ENCODE measurements around the gene SIRPD. TPM values are rescaled to one million over a fixed set of nuclear protein-coding genes. Genes with fewer than 3 reads are reported as not detected.

The SIRPD gene
- total RNA-seq, 2 experiments from 2014 or later: 0.28 TPM; not detected in 1

- H3K36me3 Mint-ChIP-seq: no peaks in the 10 kb centered on the region
Observed at GRCh38 chr20:1491860-1492642, 65.5 kb downstream of the SIRPD start.

GRCh38 chr20:1491281-1491840 is 66.1 kb downstream of the SIRPD start, which contains the start of gene SIRPB2:
TSS of gene SIRPB2 (minus strand) at chr20:1491420. CDS start at chr20:1491359, 61 bp downstream.
- Mint-ChIP-seq H3K27ac (no peak within 1 kb of the TSS), H3K36me3 (no peaks in the 10 kb centered on the region), H3K9me3 (peaks cover 2% of the 10 kb centered on the region), H3K27me3 (peaks cover 38% of the 10 kb centered on the region), H3K4me1 (peaks cover 5% of the 10 kb centered on the region), H3K4me3 (no peak within 1 kb of the TSS)
- DNase-seq: no peak

More at GRCh38 chr20:1491860-1492642, 65.5 kb downstream of the SIRPD start:
- no peak for DNase-seq
- H3K27ac Mint-ChIP-seq: no peak overlapping the region
- peaks cover 5% of the 10 kb centered on the region for H3K4me1 Mint-ChIP-seq
- H3K27me3 Mint-ChIP-seq: peaks cover 37% of the 10 kb centered on the region
- H3K9me3 Mint-ChIP-seq: peaks cover 2% of the 10 kb centered on the region
- H3K4me3 Mint-ChIP-seq: no peak overlapping the region

GRCh38 chr20:1490643-1491195 is 66.8 kb downstream of the SIRPD start:
- no peak overlapping the region for H3K27ac Mint-ChIP-seq
- DNase-seq: no peak
- peaks cover 31% of the 10 kb centered on the region for H3K27me3 Mint-ChIP-seq
- H3K4me1 Mint-ChIP-seq: peaks cover 5% of the 10 kb centered on the region
- H3K9me3 Mint-ChIP-seq: peaks cover 2% of the 10 kb centered on the region
- no peaks in the 10 kb centered on the region for H3K36me3 Mint-ChIP-seq
- no peak overlapping the region for H3K4me3 Mint-ChIP-seq

- Mint-ChIP-seq H3K4me1 (peaks cover 5% of the 10 kb centered on the region), H3K27ac (no peak overlapping the region), H3K27me3 (peaks cover 30% of the 10 kb centered on the region), H3K9me3 (peaks cover 2% of the 10 kb centered on the region), H3K4me3 (no peak overlapping the region), H3K36me3 (no peaks in the 10 kb centered on the region)
- DNase-seq: no peak
Observed at GRCh38 chr20:1489764-1490436, 67.6 kb downstream of the SIRPD start.

- no peaks in the 10 kb centered on the region for H3K36me3 Mint-ChIP-seq
- peaks cover 2% of the 10 kb centered on the region for H3K9me3 Mint-ChIP-seq
- no peak overlapping the region for H3K27ac Mint-ChIP-seq
- no peak overlapping the region for H3K4me3 Mint-ChIP-seq
- H3K4me1 Mint-ChIP-seq: peaks cover 5% of the 10 kb centered on the region
- no peak for DNase-seq
- H3K27me3 Mint-ChIP-seq: peaks cover 33% of the 10 kb centered on the region
Observed at GRCh38 chr20:1489325-1489724, 68.2 kb downstream of the SIRPD start.

DNA sequence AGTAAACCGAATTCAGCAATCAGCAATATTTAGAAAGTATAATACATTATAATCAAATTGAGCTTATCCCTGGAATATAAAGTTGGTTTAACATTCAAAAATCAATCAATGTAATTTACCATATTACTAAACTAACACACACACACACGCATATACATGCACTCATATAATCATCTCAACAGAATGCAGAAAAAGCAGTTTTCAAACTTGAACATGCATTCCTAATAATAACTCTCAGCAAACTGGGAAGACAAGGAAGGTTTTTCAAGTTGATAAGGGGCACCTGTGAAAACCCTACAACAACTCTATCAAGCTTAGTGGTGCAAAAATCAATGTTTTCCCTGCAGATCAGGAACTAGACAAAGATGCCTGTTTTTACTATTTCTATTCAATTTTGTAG is 70.9 kb downstream of the SIRPD start:
- DNase-seq: no peak
- no peak overlapping the region for H3K4me3 Mint-ChIP-seq
- H3K4me1 Mint-ChIP-seq: peaks cover 3% of the 10 kb centered on the region
- H3K27me3 Mint-ChIP-seq: peaks cover 58% of the 10 kb centered on the region
- no peaks in the 10 kb centered on the region for H3K9me3 Mint-ChIP-seq
- no peaks in the 10 kb centered on the region for H3K36me3 Mint-ChIP-seq
- no peak overlapping the region for H3K27ac Mint-ChIP-seq

- no peaks in the 10 kb centered on the region for H3K36me3 Mint-ChIP-seq
- no peak overlapping the region for H3K4me3 Mint-ChIP-seq
- no peak overlapping the region for H3K27ac Mint-ChIP-seq
- no peaks in the 10 kb centered on the region for H3K9me3 Mint-ChIP-seq
- H3K27me3 Mint-ChIP-seq: peaks cover 67% of the 10 kb centered on the region
- no peak for DNase-seq
- H3K4me1 Mint-ChIP-seq: peaks cover 2% of the 10 kb centered on the region
Observed at GRCh38 chr20:1484438-1485116, 72.9 kb downstream of the SIRPD start.

Other genes starting within 250 kb of the SIRPD start
- gene SDCBP2, start 228.6 kb downstream of the SIRPD start, total RNA-seq: 1 to 10 TPM; 3.3 to 3.9 TPM
- gene FKBP1A, start 164.7 kb downstream of the SIRPD start, total RNA-seq: 100 to 1,000 TPM; 315 to 324 TPM
- 10 to 100 TPM; 94.6 to 96.2 TPM for gene NSFL1C, start 90.9 kb downstream of the SIRPD start, total RNA-seq
- not detected for gene SIRPB2, start 66.3 kb downstream of the SIRPD start, total RNA-seq
- gene SIRPB1, start 62.3 kb upstream of the SIRPD start, total RNA-seq: 1 to 10 TPM; 4.3 to 4.5 TPM
- gene SIRPG, start 100.1 kb upstream of the SIRPD start, total RNA-seq: 10 to 100 TPM; 34.1 to 35.8 TPM